ENCODE data around the gene CWC27.

DNA sequence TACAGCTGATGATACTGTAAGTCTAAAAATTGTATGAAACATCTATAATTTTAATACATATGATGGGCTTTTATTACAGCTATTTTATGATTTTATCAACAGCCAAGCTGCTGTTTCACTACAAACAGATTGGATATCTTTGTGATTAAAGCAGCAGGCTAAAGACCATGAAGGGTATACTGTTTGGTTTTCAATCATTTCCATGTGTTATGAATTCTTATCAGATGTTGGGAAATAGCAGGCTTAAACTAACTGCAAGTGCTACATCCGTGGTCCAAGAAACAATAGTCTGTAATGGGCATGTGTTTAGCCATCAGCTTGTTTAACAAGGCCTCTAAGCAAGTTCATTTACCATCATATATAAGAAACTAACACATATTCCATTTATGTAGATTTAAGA is 107.5 kb downstream of the CWC27 start:
- TF ChIP-seq, protein P1, sequence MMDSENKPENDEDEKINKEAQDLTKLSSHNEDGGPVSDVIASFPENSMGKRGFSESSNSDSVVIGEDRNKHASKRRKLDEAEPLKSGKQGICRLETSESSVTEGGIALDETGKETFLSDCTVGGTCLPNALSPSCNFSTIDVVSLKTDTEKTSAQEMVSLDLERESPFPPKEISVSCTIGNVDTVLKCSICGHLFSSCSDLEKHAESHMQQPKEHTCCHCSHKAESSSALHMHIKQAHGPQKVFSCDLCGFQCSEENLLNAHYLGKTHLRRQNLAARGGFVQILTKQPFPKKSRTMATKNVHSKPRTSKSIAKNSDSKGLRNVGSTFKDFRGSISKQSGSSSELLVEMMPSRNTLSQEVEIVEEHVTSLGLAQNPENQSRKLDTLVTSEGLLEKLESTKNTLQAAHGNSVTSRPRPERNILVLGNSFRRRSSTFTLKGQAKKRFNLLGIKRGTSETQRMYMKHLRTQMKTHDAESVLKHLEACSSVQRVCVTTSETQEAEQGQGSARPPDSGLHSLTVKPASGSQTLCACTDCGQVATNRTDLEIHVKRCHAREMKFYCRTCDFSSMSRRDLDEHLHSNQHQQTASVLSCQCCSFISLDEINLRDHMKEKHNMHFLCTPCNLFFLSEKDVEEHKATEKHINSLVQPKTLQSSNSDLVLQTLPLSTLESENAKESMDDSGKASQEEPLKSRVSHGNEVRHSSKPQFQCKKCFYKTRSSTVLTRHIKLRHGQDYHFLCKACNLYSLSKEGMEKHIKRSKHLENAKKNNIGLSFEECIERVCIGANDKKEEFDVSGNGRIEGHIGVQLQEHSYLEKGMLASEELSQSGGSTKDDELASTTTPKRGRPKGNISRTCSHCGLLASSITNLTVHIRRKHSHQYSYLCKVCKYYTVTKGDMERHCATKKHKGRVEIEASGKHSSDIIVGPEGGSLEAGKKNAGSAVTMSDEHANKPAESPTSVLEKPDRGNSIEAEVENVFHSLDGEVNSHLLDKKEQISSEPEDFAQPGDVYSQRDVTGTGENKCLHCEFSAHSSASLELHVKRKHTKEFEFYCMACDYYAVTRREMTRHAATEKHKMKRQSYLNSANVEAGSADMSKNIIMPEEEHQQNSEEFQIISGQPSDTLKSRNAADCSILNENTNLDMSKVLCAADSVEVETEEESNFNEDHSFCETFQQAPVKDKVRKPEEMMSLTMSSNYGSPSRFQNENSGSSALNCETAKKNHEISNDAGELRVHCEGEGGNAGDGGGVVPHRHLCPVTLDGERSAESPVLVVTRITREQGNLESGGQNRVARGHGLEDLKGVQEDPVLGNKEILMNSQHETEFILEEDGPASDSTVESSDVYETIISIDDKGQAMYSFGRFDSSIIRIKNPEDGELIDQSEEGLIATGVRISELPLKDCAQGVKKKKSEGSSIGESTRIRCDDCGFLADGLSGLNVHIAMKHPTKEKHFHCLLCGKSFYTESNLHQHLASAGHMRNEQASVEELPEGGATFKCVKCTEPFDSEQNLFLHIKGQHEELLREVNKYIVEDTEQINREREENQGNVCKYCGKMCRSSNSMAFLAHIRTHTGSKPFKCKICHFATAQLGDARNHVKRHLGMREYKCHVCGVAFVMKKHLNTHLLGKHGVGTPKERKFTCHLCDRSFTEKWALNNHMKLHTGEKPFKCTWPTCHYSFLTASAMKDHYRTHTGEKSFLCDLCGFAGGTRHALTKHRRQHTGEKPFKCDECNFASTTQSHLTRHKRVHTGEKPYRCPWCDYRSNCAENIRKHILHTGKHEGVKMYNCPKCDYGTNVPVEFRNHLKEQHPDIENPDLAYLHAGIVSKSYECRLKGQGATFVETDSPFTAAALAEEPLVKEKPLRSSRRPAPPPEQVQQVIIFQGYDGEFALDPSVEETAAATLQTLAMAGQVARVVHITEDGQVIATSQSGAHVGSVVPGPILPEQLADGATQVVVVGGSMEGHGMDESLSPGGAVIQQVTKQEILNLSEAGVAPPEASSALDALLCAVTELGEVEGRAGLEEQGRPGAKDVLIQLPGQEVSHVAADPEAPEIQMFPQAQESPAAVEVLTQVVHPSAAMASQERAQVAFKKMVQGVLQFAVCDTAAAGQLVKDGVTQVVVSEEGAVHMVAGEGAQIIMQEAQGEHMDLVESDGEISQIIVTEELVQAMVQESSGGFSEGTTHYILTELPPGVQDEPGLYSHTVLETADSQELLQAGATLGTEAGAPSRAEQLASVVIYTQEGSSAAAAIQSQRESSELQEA (IDR thresholded peaks at IDR 0.05; ENCODE audit: low read depth), result no peak
- TF ChIP-seq ZNF23 (CRISPR knock-in tag; IDR thresholded peaks at IDR 0.05) (no peak), GABPA (tag; conservative IDR thresholded peaks at IDR 0.05; ENCODE audit: low read depth) (no peak), OTX1 (CRISPR knock-in tag; IDR thresholded peaks at IDR 0.05) (no peak), ZNF785 (CRISPR knock-in tag; IDR thresholded peaks at IDR 0.05) (no peak), NR2C1 (IDR thresholded peaks at IDR 0.05) (no peak), NR2C1 (tag; IDR thresholded peaks at IDR 0.05) (no peak), MAZ (CRISPR knock-in tag; conservative IDR thresholded peaks at IDR 0.05 in 1 of 2, IDR thresholded peaks at IDR 0.05 in 1 of 2) (no peak)
- TF ChIP-seq, protein P2, sequence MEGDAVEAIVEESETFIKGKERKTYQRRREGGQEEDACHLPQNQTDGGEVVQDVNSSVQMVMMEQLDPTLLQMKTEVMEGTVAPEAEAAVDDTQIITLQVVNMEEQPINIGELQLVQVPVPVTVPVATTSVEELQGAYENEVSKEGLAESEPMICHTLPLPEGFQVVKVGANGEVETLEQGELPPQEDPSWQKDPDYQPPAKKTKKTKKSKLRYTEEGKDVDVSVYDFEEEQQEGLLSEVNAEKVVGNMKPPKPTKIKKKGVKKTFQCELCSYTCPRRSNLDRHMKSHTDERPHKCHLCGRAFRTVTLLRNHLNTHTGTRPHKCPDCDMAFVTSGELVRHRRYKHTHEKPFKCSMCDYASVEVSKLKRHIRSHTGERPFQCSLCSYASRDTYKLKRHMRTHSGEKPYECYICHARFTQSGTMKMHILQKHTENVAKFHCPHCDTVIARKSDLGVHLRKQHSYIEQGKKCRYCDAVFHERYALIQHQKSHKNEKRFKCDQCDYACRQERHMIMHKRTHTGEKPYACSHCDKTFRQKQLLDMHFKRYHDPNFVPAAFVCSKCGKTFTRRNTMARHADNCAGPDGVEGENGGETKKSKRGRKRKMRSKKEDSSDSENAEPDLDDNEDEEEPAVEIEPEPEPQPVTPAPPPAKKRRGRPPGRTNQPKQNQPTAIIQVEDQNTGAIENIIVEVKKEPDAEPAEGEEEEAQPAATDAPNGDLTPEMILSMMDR (IDR thresholded peaks at IDR 0.05 in 2 of 3, conservative IDR thresholded peaks at IDR 0.05 in 1 of 3; ENCODE audit: insufficient read depth in 2 of 3, low read depth in 1 of 3, low read length in 3 of 3), result no peak

Measured in K562 (cell line).